ENCODE measurements around the gene ATG16L1. TPM values are rescaled to one million over a fixed set of nuclear protein-coding genes. Genes with fewer than 3 reads are reported as not detected.

The ATG16L1 gene
- total and polyA plus RNA-seq, 8 donors: 7.6 to 71.9 (median 10.9) TPM

DNA sequence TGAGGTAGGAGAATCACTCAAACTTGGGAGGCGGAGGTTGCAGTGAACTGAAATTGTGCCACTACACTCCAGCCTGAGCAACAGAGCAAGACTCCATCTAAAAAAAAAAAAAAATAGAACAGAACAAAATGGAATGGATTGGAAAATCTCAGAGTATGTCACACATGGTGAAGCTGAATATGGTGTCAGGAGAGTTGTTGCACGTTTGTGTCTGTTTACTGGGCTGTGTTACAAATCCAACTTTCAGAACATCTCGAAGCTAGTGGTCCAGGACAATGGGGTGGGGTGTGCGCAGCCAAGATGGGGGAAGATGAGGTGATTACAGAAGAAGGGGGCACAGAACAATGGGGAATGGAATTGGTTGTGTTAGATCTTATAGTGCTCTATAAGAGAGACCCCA lies 73.8 kb downstream of the ATG16L1 start:
- TF ChIP-seq, protein P1, sequence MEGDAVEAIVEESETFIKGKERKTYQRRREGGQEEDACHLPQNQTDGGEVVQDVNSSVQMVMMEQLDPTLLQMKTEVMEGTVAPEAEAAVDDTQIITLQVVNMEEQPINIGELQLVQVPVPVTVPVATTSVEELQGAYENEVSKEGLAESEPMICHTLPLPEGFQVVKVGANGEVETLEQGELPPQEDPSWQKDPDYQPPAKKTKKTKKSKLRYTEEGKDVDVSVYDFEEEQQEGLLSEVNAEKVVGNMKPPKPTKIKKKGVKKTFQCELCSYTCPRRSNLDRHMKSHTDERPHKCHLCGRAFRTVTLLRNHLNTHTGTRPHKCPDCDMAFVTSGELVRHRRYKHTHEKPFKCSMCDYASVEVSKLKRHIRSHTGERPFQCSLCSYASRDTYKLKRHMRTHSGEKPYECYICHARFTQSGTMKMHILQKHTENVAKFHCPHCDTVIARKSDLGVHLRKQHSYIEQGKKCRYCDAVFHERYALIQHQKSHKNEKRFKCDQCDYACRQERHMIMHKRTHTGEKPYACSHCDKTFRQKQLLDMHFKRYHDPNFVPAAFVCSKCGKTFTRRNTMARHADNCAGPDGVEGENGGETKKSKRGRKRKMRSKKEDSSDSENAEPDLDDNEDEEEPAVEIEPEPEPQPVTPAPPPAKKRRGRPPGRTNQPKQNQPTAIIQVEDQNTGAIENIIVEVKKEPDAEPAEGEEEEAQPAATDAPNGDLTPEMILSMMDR (IDR thresholded peaks at IDR 0.05): no peak
- TF ChIP-seq POLR2A (IDR thresholded peaks at IDR 0.05): no peak
- TF ChIP-seq POLR2AphosphoS5 (IDR thresholded peaks at IDR 0.05): no peak
- no peak for TF ChIP-seq EP300 (IDR thresholded peaks at IDR 0.05)
- WGBS, 5 donors: 74 to 83% (median 79%) methylated on average over 4 of the region's 4 CpGs
- H3K27ac ChIP-seq: no peak overlapping the region

DNA sequence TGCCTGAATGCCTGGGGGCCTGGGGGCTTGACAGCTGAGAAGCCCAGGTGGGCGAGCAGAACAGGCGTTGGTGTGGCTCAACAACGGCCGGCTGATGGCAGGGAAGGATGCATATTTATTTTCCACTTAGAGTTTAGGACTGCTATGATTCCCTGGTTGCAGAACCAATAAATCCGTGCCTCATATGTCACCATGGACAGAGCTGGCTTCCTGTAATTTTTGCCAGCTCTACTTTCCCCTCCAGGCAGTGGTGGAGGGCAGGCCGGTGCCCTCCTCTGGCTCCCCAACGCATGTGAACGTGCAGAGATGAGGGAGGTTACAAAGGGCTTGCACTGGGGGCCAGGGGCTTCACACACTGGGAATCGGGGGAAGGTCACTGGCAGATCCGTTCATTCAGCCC lies 74.3 kb downstream of the ATG16L1 start:
- H3K27me3 ChIP-seq: no peaks in the 10 kb centered on the region
- WGBS, 5 donors: 73 to 83% (median 80%) methylated on average over 9 to 10 of the region's 10 CpGs
- no peaks in the 10 kb centered on the region for H3K36me3 ChIP-seq
- no peak for DNase-seq
- intact Hi-C loops (cut with DNase I; ENCODE audit: low total_unique reads): no loop called here
- H3K9me3 ChIP-seq: no peaks in the 10 kb centered on the region
- TF ChIP-seq, protein P1 (IDR thresholded peaks at IDR 0.05): no peak
- no peak for TF ChIP-seq EP300 (IDR thresholded peaks at IDR 0.05)
- TF ChIP-seq POLR2A (IDR thresholded peaks at IDR 0.05): no peak
- TF ChIP-seq POLR2AphosphoS5 (IDR thresholded peaks at IDR 0.05): no peak
- peaks cover 0 to 3% (median 0%) of the 10 kb centered on the region in 4 donors for H3K4me1 ChIP-seq
- H3K4me3 ChIP-seq: no peak overlapping the region
- H3K27ac ChIP-seq: no peak overlapping the region

More for the DNA sequence above, 73.8 kb downstream of the ATG16L1 start:
- Histone ChIP-seq H3K27me3 (no peaks in the 10 kb centered on the region), H3K36me3 (no peaks in the 10 kb centered on the region), H3K4me1 (no peaks in the 10 kb centered on the region), H3K4me3 (no peak overlapping the region), H3K9me3 (no peaks in the 10 kb centered on the region)
- intact Hi-C loops (cut with DNase I; ENCODE audit: low total_unique reads): no loop called here
- DNase-seq: no peak

DNA sequence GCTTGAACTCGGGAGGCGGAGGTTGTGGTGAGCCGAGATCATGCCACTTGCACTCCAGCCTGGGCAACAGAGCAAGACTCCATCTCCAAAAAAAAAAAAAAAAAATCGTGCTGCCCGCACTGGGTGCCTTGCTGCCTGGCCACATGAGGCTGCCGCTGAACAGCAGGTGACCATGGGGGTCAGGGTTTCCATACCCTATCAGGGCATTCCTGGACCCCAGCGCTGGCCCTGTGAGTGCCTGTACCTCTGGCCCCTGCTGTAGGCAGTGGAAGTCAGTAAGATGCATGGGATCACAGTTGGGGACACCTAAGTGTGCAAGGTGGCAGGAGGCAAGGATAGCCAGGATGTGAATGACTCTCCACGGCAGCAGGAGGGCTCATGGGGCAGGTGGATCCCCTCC lies 75.0 kb downstream of the ATG16L1 start:
- Histone ChIP-seq H3K9me3 (no peaks in the 10 kb centered on the region), H3K4me3 (no peak overlapping the region), H3K27ac (no peak overlapping the region), H3K27me3 (no peaks in the 10 kb centered on the region), H3K4me1 (peaks cover 0 to 9% (median 0%) of the 10 kb centered on the region in 4 donors), H3K36me3 (no peaks in the 10 kb centered on the region)
- TF ChIP-seq POLR2AphosphoS5 (IDR thresholded peaks at IDR 0.05) (no peak), EP300 (IDR thresholded peaks at IDR 0.05) (no peak), POLR2A (IDR thresholded peaks at IDR 0.05) (no peak)
- TF ChIP-seq, protein P1 (IDR thresholded peaks at IDR 0.05): no peak
- intact Hi-C loops (cut with DNase I; ENCODE audit: low total_unique reads): no loop called here
- DNase-seq: no peak
- WGBS, 5 donors: 89 to 95% (median 91%) methylated on average over 7 to 8 of the region's 8 CpGs

- TF ChIP-seq EP300 (IDR thresholded peaks at IDR 0.05): no peak
- TF ChIP-seq POLR2A (IDR thresholded peaks at IDR 0.05): no peak
- TF ChIP-seq, protein P1 (IDR thresholded peaks at IDR 0.05): no peak
- TF ChIP-seq POLR2AphosphoS5 (IDR thresholded peaks at IDR 0.05): no peak
- no peak overlapping the region for H3K4me3 ChIP-seq
- H3K4me1 ChIP-seq: peaks cover 0 to 31% (median 0%) of the 10 kb centered on the region in 4 donors
- H3K9me3 ChIP-seq: no peaks in the 10 kb centered on the region
- DNase-seq: no peak
- no peak overlapping the region for H3K27ac ChIP-seq
- WGBS, 5 donors: 78 to 87% (median 84%) methylated on average over 4 of the region's 4 CpGs
- no peaks in the 10 kb centered on the region for H3K27me3 ChIP-seq
- H3K36me3 ChIP-seq: no peaks in the 10 kb centered on the region
- intact Hi-C loops (cut with DNase I; ENCODE audit: low total_unique reads): no loop called here
Observed at GRCh38 chr2:233328922-233329321, 77.4 kb downstream of the ATG16L1 start.
